ENCODE measurements around the gene RPN1.

DNA sequence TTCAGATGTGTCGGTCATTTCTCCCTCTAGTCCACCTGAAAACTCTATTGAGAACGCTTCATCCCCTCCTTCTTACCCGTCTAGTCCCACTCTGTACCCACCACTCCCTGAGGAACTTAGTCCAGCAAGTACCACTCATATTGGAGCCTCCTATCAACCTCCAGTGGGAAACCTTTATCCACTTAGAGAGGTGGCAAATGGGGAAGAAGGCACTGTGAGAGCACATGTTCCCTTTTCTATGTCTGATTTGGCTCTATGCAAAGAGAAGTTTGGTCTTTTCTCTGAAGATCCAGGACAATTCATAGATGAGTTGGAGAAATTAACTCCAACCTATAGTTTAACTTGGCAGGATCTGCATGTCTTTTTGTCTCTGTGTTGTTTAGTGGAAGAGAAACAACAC is 17.0 kb upstream of the RPN1 start:
- TF ChIP-seq, protein P1, sequence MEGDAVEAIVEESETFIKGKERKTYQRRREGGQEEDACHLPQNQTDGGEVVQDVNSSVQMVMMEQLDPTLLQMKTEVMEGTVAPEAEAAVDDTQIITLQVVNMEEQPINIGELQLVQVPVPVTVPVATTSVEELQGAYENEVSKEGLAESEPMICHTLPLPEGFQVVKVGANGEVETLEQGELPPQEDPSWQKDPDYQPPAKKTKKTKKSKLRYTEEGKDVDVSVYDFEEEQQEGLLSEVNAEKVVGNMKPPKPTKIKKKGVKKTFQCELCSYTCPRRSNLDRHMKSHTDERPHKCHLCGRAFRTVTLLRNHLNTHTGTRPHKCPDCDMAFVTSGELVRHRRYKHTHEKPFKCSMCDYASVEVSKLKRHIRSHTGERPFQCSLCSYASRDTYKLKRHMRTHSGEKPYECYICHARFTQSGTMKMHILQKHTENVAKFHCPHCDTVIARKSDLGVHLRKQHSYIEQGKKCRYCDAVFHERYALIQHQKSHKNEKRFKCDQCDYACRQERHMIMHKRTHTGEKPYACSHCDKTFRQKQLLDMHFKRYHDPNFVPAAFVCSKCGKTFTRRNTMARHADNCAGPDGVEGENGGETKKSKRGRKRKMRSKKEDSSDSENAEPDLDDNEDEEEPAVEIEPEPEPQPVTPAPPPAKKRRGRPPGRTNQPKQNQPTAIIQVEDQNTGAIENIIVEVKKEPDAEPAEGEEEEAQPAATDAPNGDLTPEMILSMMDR (IDR thresholded peaks at IDR 0.05; ENCODE audit: control extremely low read depth in 1 of 3, insufficient read depth in 1 of 3, low read depth in 1 of 3, low read length in 3 of 3): no peak
- TF ChIP-seq, protein P2, sequence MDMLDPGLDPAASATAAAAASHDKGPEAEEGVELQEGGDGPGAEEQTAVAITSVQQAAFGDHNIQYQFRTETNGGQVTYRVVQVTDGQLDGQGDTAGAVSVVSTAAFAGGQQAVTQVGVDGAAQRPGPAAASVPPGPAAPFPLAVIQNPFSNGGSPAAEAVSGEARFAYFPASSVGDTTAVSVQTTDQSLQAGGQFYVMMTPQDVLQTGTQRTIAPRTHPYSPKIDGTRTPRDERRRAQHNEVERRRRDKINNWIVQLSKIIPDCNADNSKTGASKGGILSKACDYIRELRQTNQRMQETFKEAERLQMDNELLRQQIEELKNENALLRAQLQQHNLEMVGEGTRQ (IDR thresholded peaks at IDR 0.05; ENCODE audit: low read length): no peak
- no peak for TF ChIP-seq SIN3A (conservative IDR thresholded peaks at IDR 0.05 in 1 of 2, IDR thresholded peaks at IDR 0.05 in 1 of 2; ENCODE audit: low read depth in 1 of 2, low read length in 2 of 2)
- no peak for TF ChIP-seq POLR2A (IDR thresholded peaks at IDR 0.05; ENCODE audit: control extremely low read depth in 1 of 2, low read depth in 2 of 2, low read length in 2 of 2)
